ENCODE results near the gene KIF3B.

GRCh38 chr20:32316667-32317066 is 39.2 kb downstream of the KIF3B start:
- TF ChIP-seq CTCF (conservative IDR thresholded peaks at IDR 0.05; ENCODE audit: low read length) (no peak), EZH2phosphoT487 (IDR thresholded peaks at IDR 0.05; ENCODE audit: borderline replicate concordance, low read depth, low read length) (no peak)
